BJ (cell line): ENCODE results near the gene EFHC1. TPM values are rescaled to one million over a fixed set of nuclear protein-coding genes. Genes with fewer than 3 reads are reported as not detected.

ENCODE experiments used
- CTCF ChIA-PET: fragments of 350-600 bp; formaldehyde crosslinking; extraction: SDS; loops from one replicate; lab custom pipeline; 2021; ENCODE audit warnings: antibody characterized with exemption, inconsistent platforms; lab: Yijun Ruan, JAX
- POLR2A ChIA-PET: fragments of 300-600 bp; sonication (Branson Sonifier 250); formaldehyde crosslinking; extraction: SDS; loops from one replicate; lab custom pipeline; 2021; ENCODE audit warnings: antibody characterized with exemption; lab: Charles Lee
- DNase-seq: peaks from one replicate; pipeline ENCODE4 v3.0.0-alpha.2; 2011; ENCODE audit warnings: low read depth
- H3K27me3 ChIP-seq: 2 replicates; pipeline ENCODE4 v1.6.0; 2011; ENCODE audit warnings: low read length; ENCODE audit not compliant: control insufficient read depth, insufficient read depth
- H3K36me3 ChIP-seq: 2 replicates; pipeline ENCODE4 v1.5.1; 2011; ENCODE audit warnings: low read length; ENCODE audit not compliant: control insufficient read depth, insufficient read depth
- H3K4me3 ChIP-seq: 2 replicates; pipeline ENCODE4 v1.5.1; 2011; ENCODE audit warnings: low read depth, mild to moderate bottlenecking, control low read depth, low read length
- CTCF ChIP-seq: IDR thresholded peaks from 2 replicates; pipeline ENCODE4 v1.5.1; 2011; ENCODE audit warnings: low read depth, mild to moderate bottlenecking, control low read depth, inconsistent platforms, low read length, moderate library complexity; ENCODE audit not compliant: insufficient read depth
- polyA plus RNA-seq: library from polyadenylated mRNA; depleted of rRNA; stranded (reverse); fragments of >200 nt; gene quantifications from 2 replicates; pipeline ENCODE4 v1.2.3, GENCODE V29; 2011

Gene EFHC1
- polyA plus RNA-seq, 1 experiment: 16.6 TPM

DNA sequence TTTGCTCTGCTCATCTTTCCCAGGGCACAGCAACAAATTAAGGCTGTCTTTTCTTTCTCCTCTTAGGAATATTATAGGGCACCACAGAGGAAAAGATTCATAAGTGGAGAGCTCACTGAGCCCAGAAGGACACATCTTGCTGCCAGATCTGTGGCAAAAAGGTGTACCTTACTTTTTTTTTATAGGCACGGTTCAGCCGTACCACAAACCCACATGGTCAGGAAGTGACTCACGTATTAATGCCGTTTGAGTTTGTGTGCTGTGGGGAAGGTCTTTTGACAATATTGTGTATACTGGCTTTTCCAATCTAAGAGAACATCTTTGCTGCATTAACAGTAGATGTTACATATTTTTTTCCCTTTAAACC lies 29.8 kb upstream of the EFHC1 start:
- peak; percentile 27 for DNase-seq
- no peak for TF ChIP-seq CTCF
- no peaks in the 10 kb centered on the region for H3K27me3 ChIP-seq
- CTCF ChIA-PET: interaction anchor here (0.6 to 4.7 kb wide), 9 partner anchors 10 to 541 kb away, joined by 3 to 31 read pairs (median 6); partner anchors contain the start of genes MCM3 and PAQR8
- no peak overlapping the region for H3K4me3 ChIP-seq
- H3K36me3 ChIP-seq: no peaks in the 10 kb centered on the region
- POLR2A ChIA-PET: no interaction called here

GRCh38 chr6:52391599-52391998 lies 28.5 kb upstream of the EFHC1 start:
- POLR2A ChIA-PET: interaction anchor here (1.0 kb wide), 1 partner anchor 29 kb away, joined by 4 read pairs; the partner anchor contains the start of gene PAQR8
- CTCF ChIA-PET: interaction anchor here (0.6 to 4.7 kb wide), 5 partner anchors 9 to 842 kb away, joined by 3 to 31 read pairs (median 4); partner anchors contain the start of gene PAQR8
- Histone ChIP-seq H3K4me3 (no peak overlapping the region), H3K36me3 (no peaks in the 10 kb centered on the region), H3K27me3 (no peaks in the 10 kb centered on the region)
- TF ChIP-seq CTCF: no peak
- no peak for DNase-seq

DNA sequence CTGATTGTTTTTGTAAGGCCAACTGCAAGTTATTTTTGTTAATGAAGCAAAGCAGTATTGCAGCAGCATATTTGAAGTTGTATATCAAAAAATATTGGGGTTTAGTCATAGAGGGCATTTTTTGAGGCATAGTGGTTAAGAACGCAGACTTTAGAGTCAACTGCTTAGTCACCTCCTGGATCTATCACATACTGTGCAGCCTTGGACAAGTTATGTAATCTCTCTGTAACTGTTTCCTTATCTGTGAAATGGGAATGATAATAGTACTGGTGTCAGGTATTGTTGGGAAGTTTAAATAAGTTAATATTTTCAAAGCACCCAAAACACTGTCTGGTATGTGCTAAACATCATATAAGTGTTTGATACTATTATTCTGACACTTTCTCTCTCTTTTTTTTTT lies 27.2 kb upstream of the EFHC1 start:
- no peak for TF ChIP-seq CTCF
- Histone ChIP-seq H3K27me3 (no peaks in the 10 kb centered on the region), H3K36me3 (no peaks in the 10 kb centered on the region), H3K4me3 (no peak overlapping the region)
- CTCF ChIA-PET: no interaction called here
- POLR2A ChIA-PET: no interaction called here
- DNase-seq: no peak

- Histone ChIP-seq H3K36me3 (no peaks in the 10 kb centered on the region), H3K4me3 (no peak overlapping the region), H3K27me3 (no peaks in the 10 kb centered on the region)
- no peak for TF ChIP-seq CTCF
- ChIA-PET CTCF (no interaction called here), POLR2A (no interaction called here)
- DNase-seq: no peak
Observed at GRCh38 chr6:52393780-52394179, 26.4 kb upstream of the EFHC1 start.

GRCh38 chr6:52394251-52394666 lies 25.9 kb upstream of the EFHC1 start:
- no peak for TF ChIP-seq CTCF
- H3K4me3 ChIP-seq: no peak overlapping the region
- H3K36me3 ChIP-seq: no peaks in the 10 kb centered on the region
- ChIA-PET POLR2A (no interaction called here), CTCF (no interaction called here)
- DNase-seq: no peak
- H3K27me3 ChIP-seq: no peaks in the 10 kb centered on the region
